K562 (cell line): Measurements from ENCODE around the gene CATSPER4. TPM values are rescaled to one million over a fixed set of nuclear protein-coding genes. Genes with fewer than 3 reads are reported as not detected.

Experiments used
- ATAC-seq: fragments of 200-7000 bp; cut with Tn5 transposase; 3 replicates; pipeline ENCODE4 v1.9.1; 2020; ENCODE audit warnings: moderate library complexity
- BruUV-seq: library from RNA; stranded (reverse); fragments of 400-500 nt; replicated peaks from 2 replicates; lab custom pipeline; 2021; lab: Mats Ljungman, UMichigan
- CTCF ChIA-PET: fragments of 300-600 bp; formaldehyde crosslinking; extraction: SDS; loops from one replicate; lab custom pipeline; 2021; ENCODE audit warnings: low intra/inter-chr PET ratio; lab: Yijun Ruan, JAX
- POLR2A ChIA-PET: fragments of 300-600, 350-650 bp; sonication (Branson Sonifier 250); formaldehyde crosslinking; extraction: SDS; loops from one replicate; lab custom pipeline; 2021; ENCODE audit warnings: antibody characterized with exemption, inconsistent platforms; lab: Yijun Ruan, JAX
- DNase-seq, 4 experiments: peaks; one replicate each; pipeline versions ENCODE4 v3.0.0 to v3.0.0-alpha.2; 2011 to 2018; ENCODE audit warnings: low spot score in 3 of 4, mixed read lengths in 3 of 4; ENCODE audit errors: extremely low read depth in 1 of 4
- FAIRE-seq: peaks from 2 replicates; lab custom pipeline; 2011; peaks lifted over from hg19 to GRCh38; lab: Jason Lieb, UNC
- H2AFZ ChIP-seq: 2 replicates; pipeline ENCODE4 v1.6.0; 2011; ENCODE audit warnings: low read depth, low read length, control low read depth, inconsistent platforms
- H3K27ac ChIP-seq: fragments of 200-600 bp; 3 replicates; pipeline ENCODE4 v1.8.0; 2011; ENCODE audit warnings: low read depth, mild to moderate bottlenecking, control low read depth, inconsistent platforms, low read length, moderate library complexity, mixed read lengths; ENCODE audit errors: extremely low read depth
- H3K27me3 ChIP-seq, 2 experiments: fragments of 300-600 bp in 1 of 2; 2 replicates in 1 of 2; 3 replicates in 1 of 2; pipeline versions ENCODE4 v1.6.0 to v1.8.0; 2011; ENCODE audit warnings: inconsistent platforms in 2 of 2, low read length in 2 of 2, mild to moderate bottlenecking in 1 of 2, mixed read lengths in 1 of 2, moderate library complexity in 1 of 2; ENCODE audit not compliant: control insufficient read depth in 2 of 2, insufficient read depth in 2 of 2
- H3K36me3 ChIP-seq: fragments of 300-600 bp; 3 replicates; pipeline ENCODE4 v1.8.0; 2011; ENCODE audit warnings: mild to moderate bottlenecking, low read length, inconsistent platforms; ENCODE audit not compliant: control insufficient read depth, insufficient read depth
- H3K4me1 ChIP-seq, 2 experiments: fragments of 200-600 bp in 1 of 2; replicated peaks in 1 of 2; 2 replicates in 1 of 2; 3 replicates in 1 of 2; pipeline versions ENCODE4 v1.5.1 to v1.8.0; 2011; ENCODE audit warnings: inconsistent platforms in 2 of 2, low read length in 2 of 2, mild to moderate bottlenecking in 1 of 2, mixed read lengths in 1 of 2, moderate library complexity in 1 of 2; ENCODE audit not compliant: control insufficient read depth in 2 of 2, insufficient read depth in 2 of 2
- H3K4me2 ChIP-seq: 2 replicates; pipeline ENCODE4 v1.6.1; 2011; ENCODE audit warnings: low read length, control low read depth, inconsistent platforms, mixed read lengths; ENCODE audit not compliant: insufficient read depth
- H3K4me3 ChIP-seq: fragments of 200-600 bp; sonication (generic), shearing (Covaris generic); 2 replicates; pipeline ENCODE4 v1.5.1; 2016; ENCODE audit warnings: control low read depth, inconsistent platforms
- H3K79me2 ChIP-seq: fragments of 200-600 bp; 3 replicates; pipeline ENCODE4 v1.8.0; 2011; ENCODE audit warnings: low read length, inconsistent platforms; ENCODE audit not compliant: control insufficient read depth, insufficient read depth
- H3K9ac ChIP-seq, 2 experiments: 2 replicates each; pipeline versions ENCODE4 v1.6.0 to v1.6.1; 2011; ENCODE audit warnings: low read depth in 2 of 2, low read length in 2 of 2, control low read depth in 1 of 2, inconsistent platforms in 1 of 2, mild to moderate bottlenecking in 1 of 2, mixed read lengths in 1 of 2; ENCODE audit not compliant: insufficient read depth in 1 of 2
- H3K9me1 ChIP-seq: one replicate; pipeline ENCODE4 v1.6.0; 2011; ENCODE audit warnings: inconsistent platforms, mild to moderate bottlenecking, low read length, moderate library complexity; ENCODE audit not compliant: control insufficient read depth, insufficient read depth
- H3K9me3 ChIP-seq: replicated peaks from 2 replicates; pipeline ENCODE4 v1.5.1; 2011; ENCODE audit warnings: low read depth, low read length, inconsistent platforms; ENCODE audit not compliant: control insufficient read depth, insufficient read depth
- H4K20me1 ChIP-seq: replicated peaks from 2 replicates; pipeline ENCODE4 v1.6.1; 2011; ENCODE audit warnings: low read length, inconsistent platforms, mixed read lengths; ENCODE audit not compliant: control insufficient read depth, insufficient read depth
- FIP1L1 ChIP-seq: fragments of 200-400 bp; formaldehyde crosslinking; IDR thresholded peaks from 2 replicates; pipeline ENCODE4 v1.6.1; 2018; ENCODE audit warnings: mild to moderate bottlenecking, low read depth, low read length; ENCODE audit not compliant: poor library complexity, severe bottlenecking
- GABPB2 ChIP-seq: fragments of 250-450 bp; sonication (Bioruptor Pico); conservative IDR thresholded peaks from 2 replicates; pipeline ENCODE4 v1.5.1; 2021; ENCODE audit warnings: mild to moderate bottlenecking
- RBFOX2 ChIP-seq: fragments of 200-400 bp; formaldehyde crosslinking; IDR thresholded peaks from 2 replicates; pipeline ENCODE4 v1.6.1; 2017; ENCODE audit warnings: low read depth, mild to moderate bottlenecking, low read length, moderate library complexity
- RREB1 ChIP-seq: fragments of 250-450 bp; sonication (Bioruptor Pico); IDR thresholded peaks from 2 replicates; pipeline ENCODE4 v1.4.0; 2020
- ZNF311 ChIP-seq: fragments of 250-450 bp; sonication (Bioruptor Pico); IDR thresholded peaks from 2 replicates; pipeline ENCODE4 v1.4.0; 2020; ENCODE audit warnings: mild to moderate bottlenecking, moderate library complexity
- ZNF408 ChIP-seq: fragments of 250-450 bp; sonication (Bioruptor Pico); IDR thresholded peaks from 2 replicates; pipeline ENCODE4 v1.4.0; 2020; ENCODE audit warnings: low read depth, mild to moderate bottlenecking, moderate library complexity
- ZSCAN29 ChIP-seq: fragments of 450-650 bp; IDR thresholded peaks from 2 replicates; pipeline ENCODE4 v1.6.1; 2017
- WGBS: fragments of 100-300 bp; shearing (Covaris generic); methylation state at CpG from one replicate; pipeline ENCODE4 v1.1.6; 2016; ENCODE audit warnings: low coverage, mixed read lengths; ENCODE audit not compliant: insufficient coverage; ENCODE audit errors: missing lambda C conversion rate; 5-methylcytosine and 5-hydroxymethylcytosine counted together
- in situ Hi-C: fragments of 300-500 bp; cut with MboI; formaldehyde crosslinking; loops from 4 replicates; pipeline ENCODE4 v1.15.0; 2018; ENCODE audit warnings: inconsistent platforms, mixed read lengths
- intact Hi-C: fragments of 100-400 bp; cut with micrococcal nuclease; formaldehyde crosslinking; loops from 2 replicates; pipeline ENCODE4 v1.14.2; 2022
- polyA plus RNA-seq, 8 experiments: library from polyadenylated mRNA; depleted of rRNA in 4 of 8; stranded (reverse) in 5 of 8; unstranded in 3 of 8; fragments of >200 nt; fragmentation: Nextera tagmentation in 2 of 8; fragmentation: Illumina TruSeq in 1 of 8; extraction: Ambion mirVana in 2 of 8; extraction: Trizol in 1 of 8; gene quantifications; 2 replicates each; pipeline versions ENCODE4 v1.2.1 to v1.2.3, GENCODE V29; 2011 to 2014; ENCODE audit warnings: inconsistent platforms in 1 of 8, missing spikeins in 1 of 8
- total RNA-seq, 7 experiments: library from RNA; depleted of rRNA in 6 of 7; stranded (reverse); fragments of >200 nt in 6 of 7; fragmentation: Illumina TruSeq in 2 of 7; extraction: Trizol in 2 of 7; gene quantifications; 2 replicates each; pipeline versions ENCODE4 v1.2.1 to v1.2.3, GENCODE V29; 2011 to 2021; ENCODE audit warnings: low replicate concordance in 1 of 7
- TF ChIP-seq, protein P1 (sequence below), 3 experiments: fragments of 200-800 bp in 1 of 3; fragments of 250-450 bp in 1 of 3; fragments of 450-650 bp in 1 of 3; sonication (Bioruptor Pico) in 1 of 3; sonication (Bioruptor generic) in 1 of 3; formaldehyde crosslinking in 1 of 3; IDR thresholded peaks; 2 replicates each; pipeline versions ENCODE4 v1.6.1 to v1.8.0; 2016 to 2022; ENCODE audit warnings: mild to moderate bottlenecking in 2 of 3, missing genetic modification characterization in 2 of 3, missing compliant biosample characterization in 1 of 3, moderate library complexity in 1 of 3
- TF ChIP-seq, protein P2 (sequence below): fragments of 450-650 bp; IDR thresholded peaks from 2 replicates; pipeline ENCODE4 v1.6.1; 2016; ENCODE audit warnings: borderline replicate concordance

CATSPER4 gene
- total and polyA plus RNA-seq, 9 of the 15 experiments (the other 6 are each of a cell fraction or from before 2014, with no cell fraction given) = 0.04 to 0.13 TPM; not detected in 7

DNA sequence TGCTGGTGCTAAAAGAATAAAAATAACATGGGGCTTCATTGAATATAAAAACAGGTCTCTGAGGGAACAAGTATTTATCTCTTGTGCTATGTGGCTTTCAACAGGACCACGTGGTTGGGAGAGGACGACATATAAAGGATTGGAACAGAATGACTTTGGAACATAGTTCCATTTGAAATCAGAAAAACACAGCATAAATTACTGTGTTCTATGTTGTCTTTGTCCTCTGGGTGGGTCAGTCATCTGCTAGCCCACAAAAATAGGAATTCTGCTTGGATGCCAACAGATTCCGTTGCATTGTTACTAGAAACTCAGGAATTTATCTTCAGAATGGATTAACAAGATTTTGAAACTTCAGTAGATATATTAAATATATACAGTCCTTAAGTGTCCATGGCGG lies 49.5 kb downstream of the CATSPER4 start:
- Histone ChIP-seq H3K27ac (no peak overlapping the region), H2AFZ (no peak overlapping the region), H3K9ac (no peak overlapping the region), H3K4me3 (no peak overlapping the region), H3K4me1 (peaks cover 7 to 18% of the 10 kb centered on the region in 2 experiments; a peak in 3 of 5 replicates), H3K36me3 (peaks cover 76% of the 10 kb centered on the region), H3K9me1 (no peaks in the 10 kb centered on the region), H4K20me1 (peaks cover 26% of the 10 kb centered on the region), H3K9me3 (no peaks in the 10 kb centered on the region), H3K4me2 (no peak overlapping the region), H3K27me3 (no peaks in the 10 kb centered on the region), H3K79me2 (peaks cover 99% of the 10 kb centered on the region)
- ChIA-PET POLR2A (no interaction called here), CTCF (no interaction called here)
- FAIRE-seq (no peak), ATAC-seq (no peak), DNase-seq (no peak)
- in situ Hi-C loops = no loop called here
- no TSS peak for BruUV-seq
- WGBS = 85% methylated on average over 4 of the region's 4 CpGs
- intact Hi-C loops = loop anchor here (5.0 kb wide), 1 partner anchor 128 kb away; the partner anchor contains the start of gene PDIK1L
- TF ChIP-seq, protein P1, sequence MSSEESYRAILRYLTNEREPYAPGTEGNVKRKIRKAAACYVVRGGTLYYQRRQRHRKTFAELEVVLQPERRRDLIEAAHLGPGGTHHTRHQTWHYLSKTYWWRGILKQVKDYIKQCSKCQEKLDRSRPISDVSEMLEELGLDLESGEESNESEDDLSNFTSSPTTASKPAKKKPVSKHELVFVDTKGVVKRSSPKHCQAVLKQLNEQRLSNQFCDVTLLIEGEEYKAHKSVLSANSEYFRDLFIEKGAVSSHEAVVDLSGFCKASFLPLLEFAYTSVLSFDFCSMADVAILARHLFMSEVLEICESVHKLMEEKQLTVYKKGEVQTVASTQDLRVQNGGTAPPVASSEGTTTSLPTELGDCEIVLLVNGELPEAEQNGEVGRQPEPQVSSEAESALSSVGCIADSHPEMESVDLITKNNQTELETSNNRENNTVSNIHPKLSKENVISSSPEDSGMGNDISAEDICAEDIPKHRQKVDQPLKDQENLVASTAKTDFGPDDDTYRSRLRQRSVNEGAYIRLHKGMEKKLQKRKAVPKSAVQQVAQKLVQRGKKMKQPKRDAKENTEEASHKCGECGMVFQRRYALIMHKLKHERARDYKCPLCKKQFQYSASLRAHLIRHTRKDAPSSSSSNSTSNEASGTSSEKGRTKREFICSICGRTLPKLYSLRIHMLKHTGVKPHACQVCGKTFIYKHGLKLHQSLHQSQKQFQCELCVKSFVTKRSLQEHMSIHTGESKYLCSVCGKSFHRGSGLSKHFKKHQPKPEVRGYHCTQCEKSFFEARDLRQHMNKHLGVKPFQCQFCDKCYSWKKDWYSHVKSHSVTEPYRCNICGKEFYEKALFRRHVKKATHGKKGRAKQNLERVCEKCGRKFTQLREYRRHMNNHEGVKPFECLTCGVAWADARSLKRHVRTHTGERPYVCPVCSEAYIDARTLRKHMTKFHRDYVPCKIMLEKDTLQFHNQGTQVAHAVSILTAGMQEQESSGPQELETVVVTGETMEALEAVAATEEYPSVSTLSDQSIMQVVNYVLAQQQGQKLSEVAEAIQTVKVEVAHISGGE (CRISPR knock-in tag; IDR thresholded peaks at IDR 0.05) = no peak
- TF ChIP-seq ZSCAN29 (no peak), GABPB2 (CRISPR knock-in tag) (no peak), ZNF311 (CRISPR knock-in tag) (no peak), RREB1 (CRISPR knock-in tag) (no peak), ZNF408 (CRISPR knock-in tag) (no peak), RBFOX2 (no peak), FIP1L1 (no peak)
- TF ChIP-seq, protein P2, sequence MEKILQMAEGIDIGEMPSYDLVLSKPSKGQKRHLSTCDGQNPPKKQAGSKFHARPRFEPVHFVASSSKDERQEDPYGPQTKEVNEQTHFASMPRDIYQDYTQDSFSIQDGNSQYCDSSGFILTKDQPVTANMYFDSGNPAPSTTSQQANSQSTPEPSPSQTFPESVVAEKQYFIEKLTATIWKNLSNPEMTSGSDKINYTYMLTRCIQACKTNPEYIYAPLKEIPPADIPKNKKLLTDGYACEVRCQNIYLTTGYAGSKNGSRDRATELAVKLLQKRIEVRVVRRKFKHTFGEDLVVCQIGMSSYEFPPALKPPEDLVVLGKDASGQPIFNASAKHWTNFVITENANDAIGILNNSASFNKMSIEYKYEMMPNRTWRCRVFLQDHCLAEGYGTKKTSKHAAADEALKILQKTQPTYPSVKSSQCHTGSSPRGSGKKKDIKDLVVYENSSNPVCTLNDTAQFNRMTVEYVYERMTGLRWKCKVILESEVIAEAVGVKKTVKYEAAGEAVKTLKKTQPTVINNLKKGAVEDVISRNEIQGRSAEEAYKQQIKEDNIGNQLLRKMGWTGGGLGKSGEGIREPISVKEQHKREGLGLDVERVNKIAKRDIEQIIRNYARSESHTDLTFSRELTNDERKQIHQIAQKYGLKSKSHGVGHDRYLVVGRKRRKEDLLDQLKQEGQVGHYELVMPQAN = no peak
